HepG2 (cell line): ENCODE results near the gene BICRAL. TPM values are rescaled to one million over a fixed set of nuclear protein-coding genes. Genes with fewer than 3 reads are reported as not detected.

Source experiments
- ARNT2 ChIP-seq: sonication (generic); formaldehyde crosslinking; IDR thresholded peaks from 2 replicates; pipeline ENCODE4 v1.8.0; 2022; ENCODE audit warnings: mild to moderate bottlenecking, low read depth, missing genetic modification reagents, moderate library complexity
- CBX5 ChIP-seq: sonication (generic); formaldehyde crosslinking; IDR thresholded peaks from 2 replicates; pipeline ENCODE4 v1.4.0; 2020; ENCODE audit warnings: missing genetic modification reagents, borderline replicate concordance
- DR1 ChIP-seq: sonication (generic); formaldehyde crosslinking; IDR thresholded peaks from 2 replicates; pipeline ENCODE4 v1.8.0; 2021; ENCODE audit warnings: mild to moderate bottlenecking, missing genetic modification reagents, inconsistent platforms
- EHMT2 ChIP-seq: fragments of 200-600 bp; sonication (generic); IDR thresholded peaks from 2 replicates; pipeline ENCODE4 v1.7.0; 2017; ENCODE audit warnings: antibody characterized with exemption, low read depth, low read length, borderline replicate concordance
- FOXC1 ChIP-seq: sonication (generic); formaldehyde crosslinking; IDR thresholded peaks from 2 replicates; pipeline ENCODE4 v1.8.0; 2022; ENCODE audit warnings: mild to moderate bottlenecking, missing genetic modification reagents, borderline replicate concordance
- GTF3A ChIP-seq: sonication (generic); formaldehyde crosslinking; conservative IDR thresholded peaks from 2 replicates; pipeline ENCODE4 v1.4.0; 2020; ENCODE audit warnings: mild to moderate bottlenecking, missing genetic modification reagents
- JUNB ChIP-seq: sonication (generic); formaldehyde crosslinking; IDR thresholded peaks from 2 replicates; pipeline ENCODE4 v1.8.0; 2022; ENCODE audit warnings: missing genetic modification reagents, mild to moderate bottlenecking, borderline replicate concordance
- MTA1 ChIP-seq: sonication (generic); formaldehyde crosslinking; IDR thresholded peaks from 2 replicates; pipeline ENCODE4 v1.4.0; 2020; ENCODE audit warnings: missing genetic modification reagents, mild to moderate bottlenecking, borderline replicate concordance
- NFYC ChIP-seq: IDR thresholded peaks from 2 replicates; pipeline ENCODE4 v1.6.1; 2016; ENCODE audit warnings: missing genetic modification reagents, missing compliant biosample characterization
- PCBP2 ChIP-seq: fragments of 200-400 bp; formaldehyde crosslinking; optimal IDR thresholded peaks from 2 replicates; pipeline ENCODE3; 2018; ENCODE audit warnings: low read length, low read depth; ENCODE audit not compliant: poor library complexity, severe bottlenecking
- PRPF4 ChIP-seq: fragments of 200-400 bp; formaldehyde crosslinking; IDR thresholded peaks from 2 replicates; pipeline ENCODE4 v1.6.1; 2016; ENCODE audit warnings: low read length, low read depth; ENCODE audit not compliant: poor library complexity, severe bottlenecking
- RXRA ChIP-seq: sonication (generic); formaldehyde crosslinking; IDR thresholded peaks from 2 replicates; pipeline ENCODE4 v1.5.1; 2020; ENCODE audit warnings: missing genetic modification reagents
- SRSF9 ChIP-seq: fragments of 200-400 bp; formaldehyde crosslinking; IDR thresholded peaks from 2 replicates; pipeline ENCODE4 v1.6.1; 2018; ENCODE audit warnings: borderline replicate concordance, mild to moderate bottlenecking, low read depth, low read length; ENCODE audit not compliant: insufficient read depth, poor library complexity, severe bottlenecking
- TAF15 ChIP-seq: fragments of 200-400 bp; formaldehyde crosslinking; IDR thresholded peaks from one replicate; pipeline ENCODE4 v1.6.1; 2018; ENCODE audit warnings: mild to moderate bottlenecking, low read depth, low read length; ENCODE audit not compliant: poor library complexity, severe bottlenecking
- ZNF180 ChIP-seq: sonication (generic); formaldehyde crosslinking; IDR thresholded peaks from 2 replicates; pipeline ENCODE4 v1.4.0; 2020; ENCODE audit warnings: low read depth, missing genetic modification reagents, borderline replicate concordance
- ZNF280D ChIP-seq: sonication (generic); formaldehyde crosslinking; IDR thresholded peaks from 2 replicates; pipeline ENCODE4 v1.5.1; 2020; ENCODE audit warnings: mild to moderate bottlenecking, missing genetic modification reagents
- ZNF460 ChIP-seq: sonication (generic); formaldehyde crosslinking; IDR thresholded peaks from 2 replicates; pipeline ENCODE4 v1.5.1; 2020; ENCODE audit warnings: missing genetic modification reagents, mild to moderate bottlenecking, borderline replicate concordance
- ZNF549 ChIP-seq: sonication (generic); formaldehyde crosslinking; IDR thresholded peaks from 2 replicates; pipeline ENCODE4 v1.5.0; 2020; ENCODE audit warnings: missing genetic modification reagents
- ZNF557 ChIP-seq: sonication (generic); formaldehyde crosslinking; IDR thresholded peaks from 2 replicates; pipeline ENCODE4 v1.4.0; 2020; ENCODE audit warnings: missing genetic modification reagents
- polyA plus RNA-seq, 8 experiments: library from polyadenylated mRNA; depleted of rRNA in 3 of 8; stranded (reverse) in 7 of 8; unstranded in 1 of 8; fragments of >200 nt; fragmentation: Illumina TruSeq in 4 of 8; extraction: Trizol in 4 of 8; gene quantifications; 2 replicates each; pipeline versions ENCODE4 v1.2.1 to v1.2.3, GENCODE V29; 2011 to 2016; ENCODE audit warnings: low read depth in 4 of 8, missing spikeins in 1 of 8, mixed read lengths in 1 of 8; ENCODE audit not compliant: insufficient read depth in 1 of 8
- total RNA-seq, 5 experiments: library from RNA; depleted of rRNA; stranded (reverse); fragments of >200 nt; fragmentation: Illumina TruSeq; extraction: Trizol; gene quantifications; 2 replicates each; pipeline ENCODE4 v1.2.3, GENCODE V29; 2016; ENCODE audit warnings: low read depth in 1 of 5
- TF ChIP-seq, protein P1 (sequence below): sonication (generic); formaldehyde crosslinking; IDR thresholded peaks from 2 replicates; pipeline ENCODE4 v1.4.0; 2020; ENCODE audit warnings: mild to moderate bottlenecking, missing genetic modification reagents
- TF ChIP-seq, protein P2 (sequence below): sonication (generic); formaldehyde crosslinking; IDR thresholded peaks from 2 replicates; pipeline ENCODE4 v1.4.0; 2020; ENCODE audit warnings: missing genetic modification reagents, mild to moderate bottlenecking, borderline replicate concordance

BICRAL gene
- total and polyA plus RNA-seq, 2 of the 13 experiments (the other 11 are each of a cell fraction or from before 2014, with no cell fraction given) = 5.0 to 13.5 TPM

GRCh38 chr6:42745083-42745639, 36.7 kb upstream of the BICRAL start (continued):
- TF ChIP-seq SRSF9 (no peak), NFYC (CRISPR knock-in tag) (no peak), MTA1 (CRISPR knock-in tag) (no peak), ZNF180 (CRISPR knock-in tag) (peak; percentile 19; the same call in 1 of the 2 replicates), ARNT2 (CRISPR knock-in tag) (no peak), RXRA (CRISPR knock-in tag) (no peak), PCBP2 (no peak), GTF3A (CRISPR knock-in tag) (no peak), ZNF549 (CRISPR knock-in tag) (0 out of 2 replicates have a peak, but pooled peaks have one; percentile 48), FOXC1 (no peak), ZNF557 (CRISPR knock-in tag) (no peak), EHMT2 (no peak), PRPF4 (no peak), JUNB (CRISPR knock-in tag) (no peak), ZNF280D (CRISPR knock-in tag) (0 out of 2 replicates have a peak, but pooled peaks have one; percentile 3), TAF15 (no peak), CBX5 (CRISPR knock-in tag) (0 out of 2 replicates have a peak, but pooled peaks have one; percentile 9), ZNF460 (CRISPR knock-in tag) (no peak), DR1 (CRISPR knock-in tag) (no peak)
- TF ChIP-seq, protein P1, sequence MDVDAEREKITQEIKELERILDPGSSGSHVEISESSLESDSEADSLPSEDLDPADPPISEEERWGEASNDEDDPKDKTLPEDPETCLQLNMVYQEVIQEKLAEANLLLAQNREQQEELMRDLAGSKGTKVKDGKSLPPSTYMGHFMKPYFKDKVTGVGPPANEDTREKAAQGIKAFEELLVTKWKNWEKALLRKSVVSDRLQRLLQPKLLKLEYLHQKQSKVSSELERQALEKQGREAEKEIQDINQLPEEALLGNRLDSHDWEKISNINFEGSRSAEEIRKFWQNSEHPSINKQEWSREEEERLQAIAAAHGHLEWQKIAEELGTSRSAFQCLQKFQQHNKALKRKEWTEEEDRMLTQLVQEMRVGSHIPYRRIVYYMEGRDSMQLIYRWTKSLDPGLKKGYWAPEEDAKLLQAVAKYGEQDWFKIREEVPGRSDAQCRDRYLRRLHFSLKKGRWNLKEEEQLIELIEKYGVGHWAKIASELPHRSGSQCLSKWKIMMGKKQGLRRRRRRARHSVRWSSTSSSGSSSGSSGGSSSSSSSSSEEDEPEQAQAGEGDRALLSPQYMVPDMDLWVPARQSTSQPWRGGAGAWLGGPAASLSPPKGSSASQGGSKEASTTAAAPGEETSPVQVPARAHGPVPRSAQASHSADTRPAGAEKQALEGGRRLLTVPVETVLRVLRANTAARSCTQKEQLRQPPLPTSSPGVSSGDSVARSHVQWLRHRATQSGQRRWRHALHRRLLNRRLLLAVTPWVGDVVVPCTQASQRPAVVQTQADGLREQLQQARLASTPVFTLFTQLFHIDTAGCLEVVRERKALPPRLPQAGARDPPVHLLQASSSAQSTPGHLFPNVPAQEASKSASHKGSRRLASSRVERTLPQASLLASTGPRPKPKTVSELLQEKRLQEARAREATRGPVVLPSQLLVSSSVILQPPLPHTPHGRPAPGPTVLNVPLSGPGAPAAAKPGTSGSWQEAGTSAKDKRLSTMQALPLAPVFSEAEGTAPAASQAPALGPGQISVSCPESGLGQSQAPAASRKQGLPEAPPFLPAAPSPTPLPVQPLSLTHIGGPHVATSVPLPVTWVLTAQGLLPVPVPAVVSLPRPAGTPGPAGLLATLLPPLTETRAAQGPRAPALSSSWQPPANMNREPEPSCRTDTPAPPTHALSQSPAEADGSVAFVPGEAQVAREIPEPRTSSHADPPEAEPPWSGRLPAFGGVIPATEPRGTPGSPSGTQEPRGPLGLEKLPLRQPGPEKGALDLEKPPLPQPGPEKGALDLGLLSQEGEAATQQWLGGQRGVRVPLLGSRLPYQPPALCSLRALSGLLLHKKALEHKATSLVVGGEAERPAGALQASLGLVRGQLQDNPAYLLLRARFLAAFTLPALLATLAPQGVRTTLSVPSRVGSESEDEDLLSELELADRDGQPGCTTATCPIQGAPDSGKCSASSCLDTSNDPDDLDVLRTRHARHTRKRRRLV (CRISPR knock-in tag) = no peak
- TF ChIP-seq, protein P2, sequence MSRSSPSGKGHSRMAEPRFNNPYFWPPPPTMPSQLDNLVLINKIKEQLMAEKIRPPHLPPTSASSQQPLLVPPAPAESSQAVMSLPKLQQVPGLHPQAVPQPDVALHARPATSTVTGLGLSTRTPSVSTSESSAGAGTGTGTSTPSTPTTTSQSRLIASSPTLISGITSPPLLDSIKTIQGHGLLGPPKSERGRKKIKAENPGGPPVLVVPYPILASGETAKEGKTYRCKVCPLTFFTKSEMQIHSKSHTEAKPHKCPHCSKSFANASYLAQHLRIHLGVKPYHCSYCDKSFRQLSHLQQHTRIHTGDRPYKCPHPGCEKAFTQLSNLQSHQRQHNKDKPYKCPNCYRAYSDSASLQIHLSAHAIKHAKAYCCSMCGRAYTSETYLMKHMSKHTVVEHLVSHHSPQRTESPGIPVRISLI (CRISPR knock-in tag) = no peak
